Mesothelial cell of epicardium (in vitro differentiated cells): ENCODE data around the gene JPH3. TPM values are rescaled to one million over a fixed set of nuclear protein-coding genes. Genes with fewer than 3 reads are reported as not detected.

ENCODE experiments used
- DNase-seq, 2 experiments: peaks; one replicate each; pipeline ENCODE4 v3.0.0; 2021; ENCODE audit warnings: low spot score in 2 of 2; ENCODE audit not compliant: unreplicated experiment in 2 of 2
- H3K27ac Mint-ChIP-seq: 2 replicates; pipeline ENCODE4 v1.8.0; 2021; ENCODE audit warnings: mixed read lengths
- H3K27me3 Mint-ChIP-seq: 2 replicates; pipeline ENCODE4 v1.8.0; 2021; ENCODE audit warnings: low read depth, mixed read lengths
- H3K36me3 Mint-ChIP-seq: 2 replicates; pipeline ENCODE4 v1.8.0; 2021; ENCODE audit warnings: mixed read lengths
- H3K4me1 Mint-ChIP-seq: 2 replicates; pipeline ENCODE4 v1.8.0; 2021; ENCODE audit warnings: mixed read lengths
- H3K4me3 Mint-ChIP-seq: 2 replicates; pipeline ENCODE4 v1.8.0; 2021; ENCODE audit warnings: mild to moderate bottlenecking, moderate library complexity, mixed read lengths
- H3K9me3 Mint-ChIP-seq: 2 replicates; pipeline ENCODE4 v1.8.0; 2021; ENCODE audit warnings: mixed read lengths
- CTCF ChIP-seq: fragments of 200-600 bp; sonication (generic); IDR thresholded peaks from one replicate; pipeline ENCODE4 v1.5.0; 2021; ENCODE audit warnings: antibody characterized with exemption; ENCODE audit not compliant: unreplicated experiment
- total RNA-seq: library from RNA; stranded (reverse); gene quantifications from 3 replicates; pipeline ENCODE4 v1.2.1, GENCODE V29; 2021

The JPH3 gene
- total RNA-seq, 1 donor from 2014 or later, result 16.8 TPM

DNA sequence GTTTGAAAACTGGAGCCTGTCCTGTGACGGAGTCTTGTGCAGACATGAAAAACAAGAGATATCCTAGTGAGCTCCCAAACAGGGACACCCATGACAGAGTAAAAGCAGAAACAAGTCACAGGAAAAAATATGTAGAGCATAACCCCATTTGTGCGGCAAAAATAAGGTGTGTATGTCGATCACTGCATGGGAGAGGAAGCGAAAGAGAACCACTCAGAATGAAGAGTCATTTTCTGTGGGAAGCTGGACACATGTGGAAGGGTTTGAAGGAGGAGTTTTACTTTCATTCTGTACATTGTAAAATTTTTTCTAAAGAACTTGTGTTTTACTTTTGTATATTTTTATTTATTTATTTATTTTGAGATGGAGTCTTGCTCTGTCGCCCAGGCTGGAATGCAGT, 72.1 kb downstream of the JPH3 start:
- Mint-ChIP-seq H3K4me3 (no peak overlapping the region), H3K27me3 (no peaks in the 10 kb centered on the region), H3K9me3 (no peaks in the 10 kb centered on the region), H3K36me3 (no peaks in the 10 kb centered on the region), H3K27ac (no peak overlapping the region), H3K4me1 (no peaks in the 10 kb centered on the region)
- DNase-seq, result no peak
- TF ChIP-seq CTCF, result no peak

DNA sequence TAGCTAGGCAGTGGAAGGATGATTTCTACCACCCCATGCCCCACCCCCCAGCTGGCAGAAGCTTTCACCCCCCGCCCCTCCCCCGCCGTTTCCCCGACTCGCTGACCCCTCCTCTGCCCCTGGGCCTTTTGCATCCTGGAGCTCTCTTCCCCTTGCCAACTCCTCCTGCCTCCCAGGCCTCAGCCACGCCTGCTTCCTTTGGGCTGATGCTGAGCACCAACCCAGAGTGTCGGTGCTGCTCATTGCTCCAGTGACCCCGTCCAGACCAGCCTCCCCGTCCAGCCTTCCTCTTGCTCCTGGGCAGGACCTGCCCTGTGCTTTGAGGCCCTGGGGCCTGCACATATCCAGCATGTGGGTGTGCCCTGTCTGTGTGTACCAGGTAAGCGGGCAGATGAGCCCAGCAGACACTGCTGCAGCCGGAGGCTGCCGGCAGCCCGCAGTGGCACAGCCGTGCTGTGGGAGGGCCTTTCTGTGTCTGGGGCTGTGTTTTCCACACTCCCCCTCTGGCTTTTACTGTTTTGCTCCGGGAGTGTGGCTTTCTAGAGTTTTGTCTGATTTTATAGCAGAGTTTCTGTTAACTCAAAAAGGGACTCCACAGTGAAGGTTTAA, 72.9 kb downstream of the JPH3 start:
- DNase-seq, result no peak

DNA sequence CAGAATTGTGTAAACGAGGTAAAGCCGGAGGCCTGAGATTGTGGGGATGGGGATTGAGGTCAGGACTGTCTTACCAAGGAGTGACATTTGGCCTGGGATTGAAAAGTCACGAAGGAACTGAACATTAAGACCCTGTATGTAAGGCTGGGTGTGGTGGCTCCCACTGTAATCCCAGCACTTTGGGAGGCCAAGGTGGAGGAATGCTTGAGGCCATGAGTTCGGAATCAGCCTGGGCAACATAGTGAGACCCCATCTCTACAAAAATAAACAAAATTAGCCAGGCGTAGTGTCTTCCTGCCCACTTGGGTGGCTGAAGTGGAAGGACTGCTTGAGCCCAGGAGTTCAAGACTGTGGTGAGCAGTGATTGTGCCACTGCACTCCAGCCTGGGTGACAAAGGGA, 75.5 kb downstream of the JPH3 start:
- no peak overlapping the region for H3K27ac Mint-ChIP-seq
- H3K4me3 Mint-ChIP-seq, result no peak overlapping the region
- H3K9me3 Mint-ChIP-seq, result no peaks in the 10 kb centered on the region
- H3K36me3 Mint-ChIP-seq, result no peaks in the 10 kb centered on the region
- peaks cover 1% of the 10 kb centered on the region for H3K4me1 Mint-ChIP-seq
- no peak for TF ChIP-seq CTCF
- no peak for DNase-seq
- H3K27me3 Mint-ChIP-seq, result no peaks in the 10 kb centered on the region

More for the DNA sequence above, 72.9 kb downstream of the JPH3 start:
- Mint-ChIP-seq H3K36me3 (no peaks in the 10 kb centered on the region), H3K4me1 (no peaks in the 10 kb centered on the region), H3K27ac (no peak overlapping the region), H3K4me3 (no peak overlapping the region), H3K27me3 (no peaks in the 10 kb centered on the region), H3K9me3 (no peaks in the 10 kb centered on the region)
- TF ChIP-seq CTCF, result no peak

DNA sequence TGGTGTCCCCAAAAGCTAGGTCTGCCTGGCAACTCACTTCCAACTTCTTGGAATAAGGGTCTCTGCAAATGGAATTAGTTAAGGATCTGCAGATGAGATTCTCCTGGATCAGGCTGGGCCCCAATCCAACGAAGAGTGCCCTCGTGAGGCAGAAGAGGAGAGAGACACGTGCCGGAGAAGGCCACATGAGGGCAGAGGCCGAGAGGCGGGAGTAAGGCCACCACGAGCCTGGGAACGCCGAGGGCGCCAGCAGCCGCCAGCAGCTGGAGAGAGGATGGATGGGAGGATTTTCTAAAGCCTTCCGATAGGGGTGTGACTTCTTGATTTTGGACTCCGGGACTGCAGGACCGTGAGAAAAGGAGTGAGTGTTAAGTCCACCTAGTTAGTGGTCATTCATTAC, 76.3 kb downstream of the JPH3 start:
- DNase-seq, result no peak
- no peaks in the 10 kb centered on the region for H3K9me3 Mint-ChIP-seq
- no peaks in the 10 kb centered on the region for H3K27me3 Mint-ChIP-seq
- TF ChIP-seq CTCF, result no peak
- no peak overlapping the region for H3K27ac Mint-ChIP-seq
- peaks cover 1% of the 10 kb centered on the region for H3K4me1 Mint-ChIP-seq
- no peak overlapping the region for H3K4me3 Mint-ChIP-seq
- H3K36me3 Mint-ChIP-seq, result no peaks in the 10 kb centered on the region

DNA sequence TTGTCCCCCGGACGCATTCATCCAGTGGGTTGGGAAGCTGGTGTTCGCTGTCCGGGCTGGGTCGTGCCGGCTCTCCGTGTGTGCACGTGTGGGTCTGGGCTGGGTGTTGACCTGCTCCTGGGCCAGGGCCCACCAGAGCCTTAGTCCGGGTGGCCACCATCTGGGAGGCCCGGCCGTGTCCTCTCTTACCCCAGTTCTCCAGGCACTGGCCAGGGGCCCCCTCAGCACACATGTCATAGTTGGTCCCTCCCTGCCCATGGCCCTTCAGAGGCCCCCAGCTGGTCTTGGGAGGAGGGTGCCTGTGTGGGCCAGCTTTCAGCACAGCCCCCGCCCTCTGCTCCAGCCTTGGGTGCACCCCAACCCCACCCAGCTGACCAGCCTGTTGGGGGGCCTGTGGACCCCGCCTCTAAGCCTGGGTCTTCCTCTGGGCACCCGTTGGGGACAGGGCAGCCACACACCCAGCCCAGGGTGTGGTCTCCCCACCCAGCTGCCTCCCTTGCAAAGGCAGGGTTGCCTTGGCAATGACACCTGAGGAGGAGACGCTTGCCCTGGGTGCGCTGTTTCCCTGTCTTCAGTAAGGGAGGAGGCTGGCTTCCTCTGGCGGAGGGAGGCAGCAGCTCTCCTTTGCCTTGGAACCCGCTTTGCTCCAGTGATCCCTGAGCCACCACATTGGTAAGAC, 77.4 kb downstream of the JPH3 start:
- no peak for TF ChIP-seq CTCF
- no peaks in the 10 kb centered on the region for H3K36me3 Mint-ChIP-seq
- H3K4me1 Mint-ChIP-seq, result peaks cover 1% of the 10 kb centered on the region
- H3K9me3 Mint-ChIP-seq, result no peaks in the 10 kb centered on the region
- DNase-seq, result no peak
- H3K4me3 Mint-ChIP-seq, result no peak overlapping the region
- no peak overlapping the region for H3K27ac Mint-ChIP-seq
- H3K27me3 Mint-ChIP-seq, result no peaks in the 10 kb centered on the region
